GM12878 (cell line): ENCODE measurements around the gene ZBTB32. TPM values are rescaled to one million over a fixed set of nuclear protein-coding genes. Genes with fewer than 3 reads are reported as not detected.
A peak's percentile ranks its signal among the peaks of the same experiment; 100 is the strongest.

Source experiments
- ASH2L ChIP-seq: fragments of 300-600, 200-600 bp; sonication (generic); IDR thresholded peaks from 2 replicates; pipeline ENCODE4 v1.6.1; 2017; ENCODE audit warnings: low read depth, mild to moderate bottlenecking, borderline replicate concordance
- ATF3 ChIP-seq: IDR thresholded peaks from 2 replicates; pipeline ENCODE4 v1.6.1; 2011; ENCODE audit warnings: low read depth, mild to moderate bottlenecking, low read length, moderate library complexity, borderline replicate concordance; ENCODE audit errors: extremely low read depth
- ATF7 ChIP-seq: fragments of 450-650 bp; IDR thresholded peaks from 2 replicates; pipeline ENCODE4 v1.6.1; 2016; ENCODE audit warnings: low read depth, mild to moderate bottlenecking
- BMI1 ChIP-seq: fragments of 450-650 bp; IDR thresholded peaks from 2 replicates; pipeline ENCODE4 v1.6.1; 2016; ENCODE audit warnings: mild to moderate bottlenecking, moderate library complexity, borderline replicate concordance
- CBX3 ChIP-seq: fragments of 200-600 bp; sonication (generic); IDR thresholded peaks from 2 replicates; pipeline ENCODE4 v1.6.1; 2016; ENCODE audit warnings: low read depth, borderline replicate concordance
- CREM ChIP-seq: IDR thresholded peaks from 2 replicates; pipeline ENCODE4 v1.6.1; 2014; ENCODE audit warnings: antibody characterized with exemption, low read depth
- EED ChIP-seq: sonication (generic); IDR thresholded peaks from 2 replicates; pipeline ENCODE4 v1.6.1; 2016; ENCODE audit warnings: antibody characterized with exemption, low read depth
- ELK1 ChIP-seq: IDR thresholded peaks from 2 replicates; pipeline ENCODE4 v1.6.1; 2012; ENCODE audit warnings: low read depth, low read length, improper control_type of control experiment
- ETV6 ChIP-seq, 2 experiments: fragments of 450-650 bp in 1 of 2; IDR thresholded peaks in 1 of 2; conservative IDR thresholded peaks in 1 of 2; 2 replicates each; pipeline ENCODE4 v1.6.1; 2014; ENCODE audit warnings: antibody characterized with exemption in 1 of 2, borderline replicate concordance in 1 of 2, low read depth in 1 of 2, mild to moderate bottlenecking in 1 of 2, moderate library complexity in 1 of 2
- FOXK2 ChIP-seq: fragments of 450-650 bp; IDR thresholded peaks from 2 replicates; pipeline ENCODE4 v1.6.1; 2017; ENCODE audit warnings: mild to moderate bottlenecking, moderate library complexity
- GATAD2B ChIP-seq: fragments of 450-650 bp; conservative IDR thresholded peaks from 2 replicates; pipeline ENCODE4 v1.6.1; 2017; ENCODE audit warnings: low read depth, mild to moderate bottlenecking, moderate library complexity
- NFYB ChIP-seq: IDR thresholded peaks from 2 replicates; pipeline ENCODE4 v1.6.1; 2011; ENCODE audit warnings: low read depth, mild to moderate bottlenecking, low read length, improper control_type of control experiment, moderate library complexity; ENCODE audit not compliant: insufficient read depth
- PBX3 ChIP-seq: IDR thresholded peaks from 2 replicates; pipeline ENCODE4 v1.6.1; 2011; ENCODE audit warnings: mild to moderate bottlenecking, low read depth, low read length, moderate library complexity; ENCODE audit not compliant: insufficient replicate concordance
- PKNOX1 ChIP-seq: fragments of 450-650 bp; IDR thresholded peaks from 2 replicates; pipeline ENCODE4 v1.6.1; 2016; ENCODE audit warnings: mild to moderate bottlenecking
- RELA ChIP-seq: fragments of 450-650 bp; IDR thresholded peaks from 2 replicates; pipeline ENCODE4 v1.8.0; 2014; ENCODE audit warnings: borderline replicate concordance; ENCODE audit not compliant: partially characterized antibody
- SIX5 ChIP-seq: IDR thresholded peaks from 2 replicates; pipeline ENCODE4 v1.6.1; 2011; ENCODE audit warnings: mild to moderate bottlenecking, low read depth, low read length, moderate library complexity; ENCODE audit not compliant: severe bottlenecking
- SMARCA5 ChIP-seq: fragments of 450-650 bp; IDR thresholded peaks from 2 replicates; pipeline ENCODE4 v1.6.1; 2017; ENCODE audit warnings: mild to moderate bottlenecking
- ZNF274 ChIP-seq: IDR thresholded peaks from one replicate; pipeline ENCODE4 v1.8.0; 2011; ENCODE audit not compliant: insufficient read length, insufficient read depth
- ZNF622 ChIP-seq: fragments of 450-650 bp; IDR thresholded peaks from 2 replicates; pipeline ENCODE4 v1.6.1; 2017; ENCODE audit warnings: mild to moderate bottlenecking, inconsistent platforms
- ZNF687 ChIP-seq: fragments of 450-650 bp; IDR thresholded peaks from 2 replicates; pipeline ENCODE4 v1.6.1; 2017; ENCODE audit warnings: mild to moderate bottlenecking, moderate library complexity
- polyA plus RNA-seq, 11 experiments: library from polyadenylated mRNA; depleted of rRNA in 4 of 11; unstranded in 6 of 11; stranded (reverse) in 5 of 11; fragments of >200 nt; fragmentation: Nextera tagmentation in 4 of 11; fragmentation: Illumina TruSeq in 1 of 11; extraction: Ambion mirVana in 4 of 11; extraction: Trizol in 1 of 11; gene quantifications; 1 replicate in 1 of 11; 2 replicates in 10 of 11; pipeline versions ENCODE4 v1.2.1 to v1.2.3, GENCODE V29; 2011 to 2016; ENCODE audit warnings: inconsistent platforms in 2 of 11, missing spikeins in 2 of 11, low read depth in 1 of 11
- total RNA-seq, 4 experiments: library from RNA; depleted of rRNA in 3 of 4; stranded (reverse); fragments of >200 nt in 3 of 4; fragmentation: Illumina TruSeq in 1 of 4; extraction: Trizol in 1 of 4; gene quantifications; 2 replicates each; pipeline versions ENCODE4 v1.2.1 to v1.2.3, GENCODE V29; 2013 to 2021

Gene ZBTB32
- total and polyA plus RNA-seq, 10 of the 15 experiments (the other 5 are each of a cell fraction or from before 2014, with no cell fraction given), result 1.0 to 46.7 (median 16.0) TPM

GRCh38 chr19:35742121-35742724 lies 37.9 kb downstream of the ZBTB32 start, which contains the start of gene IGFLR1 (continued):
- TF ChIP-seq FOXK2, result peak; percentile 78
- TF ChIP-seq RELA, result peak; percentile 97
- TF ChIP-seq BMI1, result 0 out of 2 replicates have a peak, but pooled peaks have one; percentile 13
- no peak for TF ChIP-seq SIX5
- TF ChIP-seq ZNF687, result peak; percentile 41; the same call in 1 of the 2 replicates
- peak; percentile 87; the same call in 1 of the 2 replicates for TF ChIP-seq EED
- TF ChIP-seq NFYB, result no peak
- peak; percentile 75 for TF ChIP-seq GATAD2B
- no peak for TF ChIP-seq PKNOX1
- peak in 1 of 2 experiments; percentile 75; a peak in 2 of 4 replicates for TF ChIP-seq ETV6 (conservative IDR thresholded peaks at IDR 0.05 in 1 of 2, IDR thresholded peaks at IDR 0.05 in 1 of 2; ENCODE audit: borderline replicate concordance in 1 of 2, low read depth in 1 of 2)
- peak; percentile 97; the same call in 1 of the 2 replicates for TF ChIP-seq ASH2L
- TF ChIP-seq CREM, result peak; percentile 95
- TF ChIP-seq SMARCA5, result no peak
- no peak for TF ChIP-seq ZNF274
- TF ChIP-seq ATF7, result peak; percentile 64
- TF ChIP-seq ATF3, result no peak
- no peak for TF ChIP-seq CBX3
- no peak for TF ChIP-seq ZNF622
- TF ChIP-seq PBX3, result peak; percentile 9
- no peak for TF ChIP-seq ELK1
